Mesenchymal stem cell (in vitro differentiated cells and primary cell): ENCODE measurements around the gene DCHS1.

Source experiments
- DNase-seq: peaks from one replicate; pipeline ENCODE4 v3.0.0-alpha.2; 2013
- H2AFZ ChIP-seq: one replicate; pipeline ENCODE4 v1.6.1; 2013; ENCODE audit warnings: low read depth, mild to moderate bottlenecking, control low read depth, inconsistent platforms, low read length, moderate library complexity
- H2AK5ac ChIP-seq: 2 replicates; pipeline ENCODE4 v1.6.1; 2013; ENCODE audit warnings: low read length, moderate library complexity, mild to moderate bottlenecking, inconsistent platforms; ENCODE audit not compliant: severe bottlenecking
- H2BK120ac ChIP-seq: one replicate; pipeline ENCODE4 v1.6.1; 2013; ENCODE audit warnings: low read depth, mild to moderate bottlenecking, inconsistent platforms, low read length, moderate library complexity
- H2BK12ac ChIP-seq, 2 experiments: one replicate each; pipeline ENCODE4 v1.6.1; 2013; ENCODE audit warnings: inconsistent platforms in 2 of 2, low read length in 2 of 2, mild to moderate bottlenecking in 2 of 2, moderate library complexity in 2 of 2, control low read depth in 1 of 2
- H2BK15ac ChIP-seq: one replicate; pipeline ENCODE4 v1.6.1; 2013; ENCODE audit warnings: mild to moderate bottlenecking, low read depth, inconsistent platforms; ENCODE audit not compliant: poor library complexity, severe bottlenecking
- H2BK5ac ChIP-seq: 2 replicates; pipeline ENCODE4 v1.6.1; 2013; ENCODE audit warnings: low read depth, mild to moderate bottlenecking, low read length, control low read depth, inconsistent platforms; ENCODE audit not compliant: poor library complexity, severe bottlenecking
- H3K14ac ChIP-seq, 2 experiments: one replicate each; pipeline ENCODE4 v1.6.1; 2013; ENCODE audit warnings: inconsistent platforms in 2 of 2, low read length in 2 of 2, control low read depth in 1 of 2, mild to moderate bottlenecking in 1 of 2, moderate library complexity in 1 of 2
- H3K18ac ChIP-seq, 2 experiments: one replicate each; pipeline ENCODE4 v1.6.1; 2013; ENCODE audit warnings: inconsistent platforms in 2 of 2, low read length in 2 of 2, control low read depth in 1 of 2, low read depth in 1 of 2, mild to moderate bottlenecking in 1 of 2
- H3K23ac ChIP-seq, 2 experiments: one replicate each; pipeline ENCODE4 v1.6.1; 2013; ENCODE audit warnings: inconsistent platforms in 2 of 2, low read length in 2 of 2, mild to moderate bottlenecking in 2 of 2, moderate library complexity in 2 of 2, control low read depth in 1 of 2
- H3K27ac ChIP-seq: 2 replicates; pipeline ENCODE4 v1.5.1; 2013; ENCODE audit warnings: mild to moderate bottlenecking, moderate library complexity, low read length, control low read depth, inconsistent platforms; ENCODE audit not compliant: poor library complexity, severe bottlenecking
- H3K27me3 ChIP-seq, 2 experiments: 2 replicates each; pipeline versions ENCODE4 v1.6.1 to v1.7.0; 2013; ENCODE audit warnings: low read length in 2 of 2, mild to moderate bottlenecking in 2 of 2, moderate library complexity in 2 of 2, control low read depth in 1 of 2, inconsistent platforms in 1 of 2; ENCODE audit not compliant: control insufficient read depth in 1 of 2, insufficient read depth in 1 of 2
- H3K36me3 ChIP-seq, 2 experiments: 2 replicates each; pipeline versions ENCODE4 v1.6.1 to v1.7.0; 2013; ENCODE audit warnings: low read length in 2 of 2, control low read depth in 1 of 2, inconsistent platforms in 1 of 2, low read depth in 1 of 2, mild to moderate bottlenecking in 1 of 2; ENCODE audit not compliant: insufficient read depth in 2 of 2, control insufficient read depth in 1 of 2
- H3K4ac ChIP-seq, 2 experiments: one replicate each; pipeline ENCODE4 v1.6.1; 2013; ENCODE audit warnings: inconsistent platforms in 2 of 2, low read length in 2 of 2, mild to moderate bottlenecking in 2 of 2, moderate library complexity in 2 of 2, control low read depth in 1 of 2, low read depth in 1 of 2
- H3K4me1 ChIP-seq: 2 replicates; pipeline ENCODE4 v1.6.1; 2013; ENCODE audit warnings: low read depth, low read length, control low read depth; ENCODE audit not compliant: control insufficient read depth, insufficient read depth
- H3K4me2 ChIP-seq: 2 replicates; pipeline ENCODE4 v1.6.1; 2013; ENCODE audit warnings: low read length, mild to moderate bottlenecking, inconsistent platforms; ENCODE audit not compliant: poor library complexity, severe bottlenecking
- H3K4me3 ChIP-seq, 2 experiments: 2 replicates each; pipeline versions ENCODE4 v1.5.1 to v1.7.0; 2013; ENCODE audit warnings: low read length in 2 of 2, mild to moderate bottlenecking in 2 of 2, control low read depth in 1 of 2, low read depth in 1 of 2; ENCODE audit not compliant: insufficient read depth in 1 of 2
- H3K79me1 ChIP-seq: replicated peaks from 2 replicates; pipeline ENCODE4 v1.6.1; 2013; ENCODE audit warnings: mild to moderate bottlenecking, control low read depth, low read length, inconsistent platforms; ENCODE audit not compliant: poor library complexity, severe bottlenecking
- H3K9ac ChIP-seq: 2 replicates; pipeline ENCODE4 v1.7.0; 2013; ENCODE audit warnings: mild to moderate bottlenecking, low read length, moderate library complexity
- H3K9me3 ChIP-seq: 2 replicates; pipeline ENCODE4 v1.7.0; 2013; ENCODE audit warnings: mild to moderate bottlenecking, low read length; ENCODE audit not compliant: control insufficient read depth
- H4K8ac ChIP-seq: one replicate; pipeline ENCODE4 v1.6.1; 2013; ENCODE audit warnings: inconsistent platforms, mild to moderate bottlenecking, low read length, moderate library complexity
- H4K91ac ChIP-seq: one replicate; pipeline ENCODE4 v1.6.1; 2013; ENCODE audit warnings: mild to moderate bottlenecking, low read length, inconsistent platforms
- WGBS: methylation state at CpG from one replicate; pipeline ENCODE4 v1.1.7; 2013; ENCODE audit warnings: mixed read lengths; 5-methylcytosine and 5-hydroxymethylcytosine counted together

Gene DCHS1

DNA sequence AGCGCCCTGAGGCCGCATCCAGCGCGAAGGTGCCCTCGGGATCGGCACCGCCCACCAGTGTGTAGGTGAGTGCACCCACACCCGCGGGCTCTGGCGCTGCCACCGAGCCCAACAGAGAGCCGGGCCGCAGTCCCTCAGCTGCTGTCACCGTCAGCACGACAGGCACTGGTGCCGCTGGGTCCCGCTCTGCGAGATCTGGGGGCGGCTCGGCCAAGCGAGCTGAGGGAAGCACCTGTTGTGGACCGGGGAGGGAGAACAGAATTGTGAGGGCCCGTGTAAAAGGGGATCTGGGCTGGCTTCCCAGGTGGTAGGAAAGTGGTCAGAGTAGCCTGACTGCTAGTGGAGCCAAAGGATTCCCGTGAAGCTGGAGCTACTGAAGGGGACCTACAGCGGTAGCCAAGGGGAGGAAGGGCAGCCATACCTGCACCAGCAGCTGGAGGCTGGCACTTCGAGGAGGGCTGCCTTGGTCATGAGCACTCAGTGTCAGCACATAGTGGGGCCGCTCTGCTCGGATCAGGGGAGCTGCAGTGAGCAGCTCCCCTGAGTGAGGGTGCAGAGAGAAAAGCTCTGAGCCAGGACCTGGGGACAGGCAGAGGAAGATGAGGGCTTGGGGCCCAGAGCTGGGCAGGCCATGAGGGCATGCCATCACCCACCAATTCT is 24.8 kb downstream of the DCHS1 start:
- H2AFZ ChIP-seq: no peak overlapping the region
- no peaks in the 10 kb centered on the region for H3K79me1 ChIP-seq
- H4K91ac ChIP-seq: peak overlapping the region; percentile 15
- no peak overlapping the region for H2BK15ac ChIP-seq
- H2BK12ac ChIP-seq: no peak overlapping the region
- no peak overlapping the region for H3K23ac ChIP-seq
- H2BK5ac ChIP-seq: no peak overlapping the region
- no peak overlapping the region for H2BK120ac ChIP-seq
- H3K36me3 ChIP-seq: peaks cover under 1 to 47% of the 10 kb centered on the region in 2 experiments
- no peak overlapping the region for H3K14ac ChIP-seq
- H2AK5ac ChIP-seq: no peak overlapping the region
- no peak overlapping the region for H3K4ac ChIP-seq
- 82% methylated on average over 28 of the region's 28 CpGs for WGBS
- peak overlapping the region; percentile 35 for H4K8ac ChIP-seq
- no peak overlapping the region for H3K4me2 ChIP-seq
- H3K18ac ChIP-seq: no peak overlapping the region
- H3K27me3 ChIP-seq: peaks cover 0 to 8% of the 10 kb centered on the region in 2 experiments
- H3K9me3 ChIP-seq: no peaks in the 10 kb centered on the region
- no peak overlapping the region for H3K4me3 ChIP-seq
- H3K4me1 ChIP-seq: peaks cover 4% of the 10 kb centered on the region
- H3K9ac ChIP-seq: no peak overlapping the region
- no peak overlapping the region for H3K27ac ChIP-seq
- DNase-seq: no peak

DNA sequence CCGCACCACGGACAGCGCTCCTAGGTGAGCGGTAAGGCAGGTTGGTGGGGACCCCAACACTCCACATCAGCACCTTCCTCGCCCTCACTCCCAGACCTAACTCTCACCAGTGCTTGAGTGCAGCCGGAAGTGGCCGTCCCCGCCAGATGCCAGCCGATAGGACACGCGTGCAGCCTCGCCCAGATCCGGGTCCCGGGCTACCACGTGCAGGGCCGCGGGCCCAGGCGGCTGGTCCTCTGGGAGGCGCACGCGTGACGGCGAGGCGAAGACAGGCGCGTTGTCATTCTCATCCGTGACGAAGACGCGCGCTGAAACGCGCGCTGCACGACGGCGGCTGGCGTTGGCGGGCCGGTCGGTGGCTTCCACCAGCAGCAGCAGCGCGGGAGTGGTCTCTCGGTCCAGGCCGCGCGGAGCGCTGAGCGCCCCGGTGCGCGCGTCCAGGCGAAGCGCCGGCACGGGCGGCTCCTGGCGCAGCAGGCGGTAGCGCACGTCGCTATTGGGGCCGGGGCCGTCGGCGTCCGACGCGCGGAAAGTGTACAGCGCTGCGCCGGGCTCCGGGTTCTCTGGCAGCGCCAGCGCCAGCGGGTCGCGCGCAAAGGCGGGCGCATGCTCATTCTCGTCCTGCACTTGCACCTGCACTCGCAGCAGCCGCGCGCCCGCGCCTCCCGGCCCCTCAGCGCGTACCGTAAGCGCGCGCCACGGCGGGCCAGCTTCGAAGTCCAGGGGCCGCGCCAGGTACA is 25.5 kb downstream of the DCHS1 start:
- no peak overlapping the region for H2BK12ac ChIP-seq
- H3K9ac ChIP-seq: no peak overlapping the region
- H3K4ac ChIP-seq: no peak overlapping the region
- H2AFZ ChIP-seq: no peak overlapping the region
- H3K36me3 ChIP-seq: peaks cover 7 to 52% of the 10 kb centered on the region in 2 experiments
- 80% methylated on average over 100 of the region's 102 CpGs for WGBS
- no peak overlapping the region for H3K14ac ChIP-seq
- H4K91ac ChIP-seq: peak overlapping the region; percentile 15
- peaks cover 0 to 12% of the 10 kb centered on the region in 2 experiments for H3K27me3 ChIP-seq
- H2BK5ac ChIP-seq: no peak overlapping the region
- no peak overlapping the region for H3K18ac ChIP-seq
- no peak overlapping the region for H2AK5ac ChIP-seq
- peak overlapping the region; percentile 67 for H4K8ac ChIP-seq
- no peak for DNase-seq
- no peak overlapping the region for H3K27ac ChIP-seq
- no peak overlapping the region for H3K4me3 ChIP-seq
- H3K79me1 ChIP-seq: no peaks in the 10 kb centered on the region
- no peaks in the 10 kb centered on the region for H3K9me3 ChIP-seq
- no peak overlapping the region for H2BK15ac ChIP-seq
- H2BK120ac ChIP-seq: no peak overlapping the region
- H3K4me2 ChIP-seq: no peak overlapping the region
- no peak overlapping the region for H3K23ac ChIP-seq
- no peaks in the 10 kb centered on the region for H3K4me1 ChIP-seq

DNA sequence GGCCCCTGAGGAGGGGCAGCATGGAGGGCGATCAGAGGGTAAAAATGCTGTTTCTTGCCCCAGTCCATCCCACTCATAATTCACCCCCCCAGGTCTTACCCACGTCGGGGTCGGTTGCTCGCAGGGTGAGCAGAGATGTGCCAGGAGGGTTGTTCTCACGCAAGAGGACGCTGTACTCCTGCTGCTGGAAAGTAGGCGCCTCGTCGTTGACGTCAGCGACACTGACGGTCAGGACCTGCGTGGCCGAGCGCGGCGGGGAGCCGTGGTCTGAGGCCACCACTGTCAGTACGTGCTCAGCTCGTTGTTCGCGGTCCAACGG is 26.1 kb downstream of the DCHS1 start:
- Histone ChIP-seq H2BK120ac (no peak overlapping the region), H3K79me1 (no peaks in the 10 kb centered on the region), H3K27me3 (peaks cover 0 to 16% of the 10 kb centered on the region in 2 experiments), H3K18ac (no peak overlapping the region), H2AFZ (no peak overlapping the region), H2BK15ac (no peak overlapping the region), H3K14ac (no peak overlapping the region), H3K9me3 (no peaks in the 10 kb centered on the region), H3K4me1 (no peaks in the 10 kb centered on the region), H3K9ac (no peak overlapping the region), H3K4me2 (no peak overlapping the region), H2BK12ac (no peak overlapping the region), H3K4me3 (no peak overlapping the region), H3K4ac (no peak overlapping the region), H4K91ac (no peak overlapping the region), H2BK5ac (no peak overlapping the region), H3K36me3 (peaks cover 7 to 58% of the 10 kb centered on the region in 2 experiments), H3K23ac (no peak overlapping the region), H2AK5ac (no peak overlapping the region), H3K27ac (no peak overlapping the region), H4K8ac (peak overlapping the region; percentile 19)
- no peak for DNase-seq
- WGBS: 95% methylated on average over 24 of the region's 24 CpGs

DNA sequence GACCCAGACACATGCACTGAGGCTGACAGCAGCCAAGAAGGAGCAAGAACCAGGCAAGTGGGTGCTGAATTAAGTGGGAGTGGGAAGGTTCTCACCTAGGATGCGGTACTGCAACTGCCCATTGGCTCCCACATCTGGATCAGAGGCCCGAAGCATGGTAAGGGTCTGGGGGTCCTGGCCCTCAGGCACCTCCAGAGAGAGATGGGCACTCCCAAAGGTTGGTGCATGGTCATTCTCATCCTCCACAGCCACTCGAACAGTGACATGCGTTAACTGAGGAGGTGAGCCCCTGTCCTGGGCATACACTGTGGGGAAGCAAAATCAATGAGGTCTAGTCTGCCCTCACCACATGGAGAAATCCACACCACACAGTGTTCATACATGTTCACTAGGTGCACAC is 27.1 kb downstream of the DCHS1 start:
- H3K18ac ChIP-seq: no peak overlapping the region

More for the DNA sequence above, 27.1 kb downstream of the DCHS1 start:
- Histone ChIP-seq H3K4ac (no peak overlapping the region), H3K27me3 (peaks cover 0 to 18% of the 10 kb centered on the region in 2 experiments), H3K79me1 (no peaks in the 10 kb centered on the region), H3K9me3 (no peaks in the 10 kb centered on the region), H4K91ac (no peak overlapping the region), H3K14ac (no peak overlapping the region), H2BK120ac (no peak overlapping the region), H2AFZ (no peak overlapping the region), H2BK5ac (no peak overlapping the region), H2AK5ac (no peak overlapping the region), H3K36me3 (peaks cover 7 to 62% of the 10 kb centered on the region in 2 experiments), H2BK15ac (no peak overlapping the region), H3K27ac (no peak overlapping the region), H3K9ac (no peak overlapping the region), H4K8ac (no peak overlapping the region), H2BK12ac (no peak overlapping the region), H3K4me1 (no peaks in the 10 kb centered on the region), H3K4me3 (no peak overlapping the region), H3K23ac (no peak overlapping the region), H3K4me2 (no peak overlapping the region)
- 95% methylated on average over 4 of the region's 4 CpGs for WGBS
- no peak for DNase-seq
